ENCODE results near the gene SLC49A3. TPM values are rescaled to one million over a fixed set of nuclear protein-coding genes. Genes with fewer than 3 reads are reported as not detected.

The SLC49A3 gene
- 2.9 and 13.1 TPM in 2 replicates for total RNA-seq

GRCh38 chr4:688854-689681 is at the start of gene SLC49A3:
Gene SLC49A3 (minus strand): TSS chr4:689151. CDS start chr4:689127, 24 bp downstream.

DNA sequence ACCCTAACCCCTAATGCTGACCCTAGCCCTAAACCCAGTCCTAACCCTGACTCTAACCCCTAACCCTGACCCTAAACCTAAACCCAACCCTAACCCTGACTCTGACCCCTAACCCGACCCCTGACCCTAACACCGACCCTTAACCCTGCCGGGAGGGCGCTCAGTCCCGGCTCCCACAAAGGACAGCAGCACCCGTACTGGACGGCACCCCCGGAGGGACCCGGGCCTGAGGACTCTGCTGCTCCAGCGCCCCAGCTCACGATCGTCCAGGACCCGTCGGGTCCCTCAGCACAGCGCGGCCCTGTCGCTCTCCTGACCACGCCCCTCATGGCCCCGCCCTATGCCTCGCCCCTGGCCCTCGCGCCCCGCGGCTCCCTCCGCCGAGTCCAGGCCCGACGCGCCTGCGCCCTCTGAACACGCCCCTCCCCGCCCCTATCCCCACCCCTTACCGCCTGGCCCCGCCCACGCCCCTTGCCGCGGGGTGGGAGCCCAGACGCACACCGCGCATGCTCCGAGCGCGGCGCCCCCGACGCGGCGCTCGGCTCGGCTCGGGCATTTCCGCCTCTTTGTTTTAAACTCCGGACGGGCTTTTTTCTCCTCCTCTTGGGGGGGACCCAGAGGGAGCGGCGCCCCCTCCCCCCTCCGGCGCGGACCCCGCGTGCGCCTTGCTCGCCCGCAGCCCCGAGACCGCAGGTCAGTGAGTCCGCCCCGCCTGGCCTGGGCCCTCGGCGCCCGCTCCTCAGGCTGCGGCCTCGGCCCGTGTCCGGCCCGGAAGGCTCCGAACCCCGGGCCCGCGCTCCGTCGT is 16.5 kb upstream of the SLC49A3 start, which contains the start of gene PCGF3:
Gene PCGF3 (plus strand): TSS at position 555 of the 805 bp plus-strand sequence. CDS start 27,849 bp downstream, outside the sequence.

GRCh38 chr4:674172-675035 is 14.5 kb downstream of the SLC49A3 start, which contains the start of the genes ATP5ME and MYL5:
Gene ATP5ME (minus strand): TSS chr4:674276. CDS start chr4:674247, 29 bp downstream.
Gene MYL5 (plus strand): TSS chr4:674542. CDS start chr4:678027, 3,485 bp downstream.

Other genes starting within 250 kb of the SLC49A3 start
- gene ZNF721, start 190.0 kb downstream of the SLC49A3 start, total RNA-seq, result 9.9 and 16.4 TPM in 2 replicates
- gene PIGG, start 189.9 kb downstream of the SLC49A3 start, total RNA-seq, result 33.4 and 36.3 TPM in 2 replicates
- not detected in 2 replicates for gene TMEM271, start 112.9 kb downstream of the SLC49A3 start, total RNA-seq
- 4.2 and 29.0 TPM in 2 replicates for gene PDE6B, start 63.6 kb downstream of the SLC49A3 start, total RNA-seq
- 104 and 116 TPM in 2 replicates for gene ATP5ME, start 14.9 kb downstream of the SLC49A3 start, total RNA-seq
- 5.1 and 8.5 TPM in 2 replicates for gene MYL5, start 14.6 kb downstream of the SLC49A3 start, total RNA-seq
- 27.4 and 39.2 TPM in 2 replicates for gene PCGF3, start 16.7 kb upstream of the SLC49A3 start, total RNA-seq
- 0.16 and 1.8 TPM in 2 replicates for gene CPLX1, start 137.0 kb upstream of the SLC49A3 start, total RNA-seq
- gene GAK, start 243.2 kb upstream of the SLC49A3 start, total RNA-seq, result 98.2 and 116 TPM in 2 replicates
- gene TMEM175, start 243.3 kb upstream of the SLC49A3 start, total RNA-seq, result 17.3 and 36.3 TPM in 2 replicates

Measured in mesangial cell (primary cell).